ENCODE data around the gene RGS9.

The RGS9 gene

GRCh38 chr17:65265276-65265675, 128.1 kb downstream of the RGS9 start:
- no peak for DNase-seq

GRCh38 chr17:65268832-65269231, 131.7 kb downstream of the RGS9 start:
- no peak for DNase-seq

- no peak for DNase-seq
These were observed 133.5 kb downstream of the RGS9 start for GRCh38 chr17:65270499-65271253.

GRCh38 chr17:65271296-65271695, 134.1 kb downstream of the RGS9 start:
- DNase-seq, result no peak
